GM12878 (cell line): ENCODE results near the gene SOAT2. TPM values are rescaled to one million over a fixed set of nuclear protein-coding genes. Genes with fewer than 3 reads are reported as not detected.

ENCODE experiments used
- ATAC-seq: fragments of 200-7000 bp; cut with Tn5 transposase; 3 replicates; pipeline ENCODE4 v1.9.1; 2020; ENCODE audit warnings: mild to moderate bottlenecking, moderate library complexity
- BruUV-seq: library from RNA; stranded (reverse); fragments of 400-500 nt; replicated peaks from 2 replicates; lab custom pipeline; 2021; lab: Mats Ljungman, UMichigan
- CTCF ChIA-PET: fragments of 300-600 bp; sonication (Branson Sonifier 250); formaldehyde crosslinking; extraction: SDS; loops from one replicate; lab custom pipeline; 2021; ENCODE audit warnings: inconsistent platforms; lab: Yijun Ruan, JAX
- POLR2A ChIA-PET: fragments of 350-600 bp; formaldehyde crosslinking; extraction: SDS; loops from one replicate; lab custom pipeline; 2021; ENCODE audit warnings: inconsistent platforms; lab: Charles Lee
- RAD21 ChIA-PET: fragments of 300-600 bp; sonication (Branson Sonifier 250); formaldehyde crosslinking; loops from one replicate; lab custom pipeline; 2023; ENCODE audit warnings: antibody characterized with exemption; ENCODE audit not compliant: unreplicated experiment; lab: Charles Lee
- SMC1A ChIA-PET: fragments of 300-600 bp; sonication (Branson Sonifier 250); formaldehyde crosslinking; loops from one replicate; lab custom pipeline; 2023; ENCODE audit not compliant: unreplicated experiment, uncharacterized antibody; lab: Charles Lee
- DNase-seq: peaks from one replicate; pipeline ENCODE4 v3.0.0-alpha.2; 2011; ENCODE audit warnings: low read depth, low spot score
- FAIRE-seq: peaks from 3 replicates; lab custom pipeline; 2011; peaks lifted over from hg19 to GRCh38; lab: Jason Lieb, UNC
- H2AFZ ChIP-seq: 2 replicates; pipeline ENCODE4 v1.6.0; 2011; ENCODE audit warnings: low read depth, low read length, control low read depth; ENCODE audit not compliant: control insufficient read depth
- H3K27ac ChIP-seq: 2 replicates; pipeline ENCODE4 v1.5.1; 2011; ENCODE audit warnings: control low read depth; ENCODE audit not compliant: control insufficient read depth, insufficient read depth
- H3K27me3 ChIP-seq, 2 experiments: replicated peaks in 1 of 2; 2 replicates each; pipeline versions ENCODE4 v1.6.0 to v1.6.1; 2011; ENCODE audit warnings: low read length in 1 of 2; ENCODE audit not compliant: control insufficient read depth in 2 of 2, insufficient read depth in 2 of 2
- H3K36me3 ChIP-seq, 2 experiments: 2 replicates each; pipeline ENCODE4 v1.5.1; 2011; ENCODE audit warnings: low read length in 1 of 2; ENCODE audit not compliant: control insufficient read depth in 2 of 2, insufficient read depth in 2 of 2
- H3K4me1 ChIP-seq: 2 replicates; pipeline ENCODE4 v1.6.1; 2011; ENCODE audit warnings: mild to moderate bottlenecking, low read length, moderate library complexity, mixed read lengths; ENCODE audit not compliant: control insufficient read depth, insufficient read depth
- H3K4me2 ChIP-seq: 2 replicates; pipeline ENCODE4 v1.6.0; 2011; ENCODE audit warnings: control low read depth; ENCODE audit not compliant: control insufficient read depth, insufficient read depth
- H3K4me3 ChIP-seq: fragments of 200-600 bp; sonication (generic); 2 replicates; pipeline ENCODE4 v1.5.1; 2016
- H3K79me2 ChIP-seq: 2 replicates; pipeline ENCODE4 v1.6.0; 2011; ENCODE audit warnings: low read length; ENCODE audit not compliant: control insufficient read depth, insufficient read depth
- H3K9ac ChIP-seq: 2 replicates; pipeline ENCODE4 v1.8.0; 2011; ENCODE audit warnings: low read length, control low read depth, mixed read lengths; ENCODE audit not compliant: control insufficient read depth, insufficient read depth
- H3K9me3 ChIP-seq: replicated peaks from 3 replicates; pipeline ENCODE4 v1.5.1; 2011; ENCODE audit warnings: mild to moderate bottlenecking, low read length; ENCODE audit not compliant: control insufficient read depth, insufficient read depth
- H4K20me1 ChIP-seq: 2 replicates; pipeline ENCODE4 v1.6.0; 2011; ENCODE audit not compliant: control insufficient read depth, insufficient read depth
- EGR1 ChIP-seq, 2 experiments: IDR thresholded peaks; 1 replicate in 1 of 2; 2 replicates in 1 of 2; pipeline ENCODE4 v1.6.1; 2011 to 2012; ENCODE audit warnings: low read depth in 2 of 2, low read length in 2 of 2, borderline replicate concordance in 1 of 2, mild to moderate bottlenecking in 1 of 2, moderate library complexity in 1 of 2
- HDAC2 ChIP-seq: fragments of 200-600 bp; sonication (generic); IDR thresholded peaks from 2 replicates; pipeline ENCODE4 v1.6.1; 2017
- JUND ChIP-seq: IDR thresholded peaks from 2 replicates; pipeline ENCODE4 v1.6.1; 2012; ENCODE audit warnings: low read depth, mild to moderate bottlenecking, low read length, improper control_type of control experiment, moderate library complexity
- POLR2AphosphoS5 ChIP-seq: IDR thresholded peaks from 2 replicates; pipeline ENCODE4 v1.6.1; 2011; ENCODE audit warnings: mild to moderate bottlenecking, low read length, inconsistent platforms
- TARDBP ChIP-seq: IDR thresholded peaks from 2 replicates; pipeline ENCODE4 v1.6.1; 2016; ENCODE audit warnings: borderline replicate concordance
- WRNIP1 ChIP-seq: IDR thresholded peaks from 2 replicates; pipeline ENCODE4 v1.6.1; 2011; ENCODE audit warnings: low read depth, low read length, improper control_type of control experiment, borderline replicate concordance
- WGBS: methylation state at CpG from one replicate; pipeline ENCODE4 v1.1.6; 2016; ENCODE audit warnings: low lambda C conversion rate; ENCODE audit not compliant: insufficient replicate concordance, insufficient coverage; ENCODE audit errors: missing lambda C conversion rate; 5-methylcytosine and 5-hydroxymethylcytosine counted together
- in situ Hi-C: fragments of 300-500 bp; cut with MboI; formaldehyde crosslinking; loops from 9 replicates; pipeline ENCODE4 v1.14.3; 2018; ENCODE audit warnings: mixed read lengths
- intact Hi-C: fragments of 100-400 bp; cut with micrococcal nuclease; formaldehyde crosslinking; loops from one replicate; pipeline ENCODE4 v1.14.2; 2022; ENCODE audit not compliant: unreplicated experiment
- polyA plus RNA-seq, 11 experiments: library from polyadenylated mRNA; depleted of rRNA in 4 of 11; unstranded in 6 of 11; stranded (reverse) in 5 of 11; fragments of >200 nt; fragmentation: Nextera tagmentation in 4 of 11; fragmentation: Illumina TruSeq in 1 of 11; extraction: Ambion mirVana in 4 of 11; extraction: Trizol in 1 of 11; gene quantifications; 1 replicate in 1 of 11; 2 replicates in 10 of 11; pipeline versions ENCODE4 v1.2.1 to v1.2.3, GENCODE V29; 2011 to 2016; ENCODE audit warnings: inconsistent platforms in 2 of 11, missing spikeins in 2 of 11, low read depth in 1 of 11
- total RNA-seq, 4 experiments: library from RNA; depleted of rRNA in 3 of 4; stranded (reverse); fragments of >200 nt in 3 of 4; fragmentation: Illumina TruSeq in 1 of 4; extraction: Trizol in 1 of 4; gene quantifications; 2 replicates each; pipeline versions ENCODE4 v1.2.1 to v1.2.3, GENCODE V29; 2013 to 2021

Gene SOAT2
- total and polyA plus RNA-seq, 10 of the 15 experiments (the other 5 are each of a cell fraction or from before 2014, with no cell fraction given), result 0.08 to 1.7 (median 0.69) TPM

GRCh38 chr12:53064613-53065436 lies 38.5 kb upstream of the SOAT2 start:
- no peak overlapping the region for H3K4me2 ChIP-seq
- no peaks in the 10 kb centered on the region for H3K9me3 ChIP-seq
- FAIRE-seq, result no peak
- ChIA-PET POLR2A (interaction anchor here (1.2 to 2.6 kb wide), 3 partner anchors 11 to 33 kb away, joined by 3 to 7 read pairs (median 3); partner anchors contain the start of genes IGFBP6 and SPRYD3), RAD21 (interaction anchor here (0.8 to 4.5 kb wide), 11 partner anchors 11 to 259 kb away, joined by 3 to 84 read pairs (median 7); partner anchors contain the start of genes IGFBP6, SOAT2 and SPRYD3), SMC1A (interaction anchor here (0.6 to 7.8 kb wide), 10 partner anchors 9 to 221 kb away, joined by 3 to 126 read pairs (median 5); partner anchors contain the start of genes SOAT2 and SPRYD3), CTCF (interaction anchor here (0.7 to 12.1 kb wide), 23 partner anchors 9 to 317 kb away, joined by 3 to 355 read pairs (median 6); partner anchors contain the start of genes EIF4B, IGFBP6, PFDN5 and SOAT2)
- no peak overlapping the region for H2AFZ ChIP-seq
- WGBS, result 91% methylated on average over 11 of the region's 11 CpGs
- H3K9ac ChIP-seq, result no peak overlapping the region
- no peak for DNase-seq
- in situ Hi-C loops (no loop called here), intact Hi-C loops (loop anchor here (5.0 kb wide), 1 partner anchor 92 kb away; no protein-coding TSS in a partner anchor)
- TF ChIP-seq TARDBP, result no peak
- no peak for TF ChIP-seq POLR2AphosphoS5
- TF ChIP-seq EGR1 (IDR thresholded peaks at IDR 0.05; ENCODE audit: borderline replicate concordance in 1 of 2, low read depth in 2 of 2, low read length in 2 of 2), result no peak
- TF ChIP-seq WRNIP1, result no peak
- no peak for TF ChIP-seq HDAC2
- no peak for TF ChIP-seq JUND
- no peaks in the 10 kb centered on the region for H3K4me1 ChIP-seq
- BruUV-seq, result no TSS peak
- no peak overlapping the region for H3K4me3 ChIP-seq
- ATAC-seq, result no peak
- H4K20me1 ChIP-seq, result no peaks in the 10 kb centered on the region; the same call in 1 of the 2 replicates
- peaks cover 6 to 7% of the 10 kb centered on the region in 2 experiments; a peak in 3 of 4 replicates for H3K36me3 ChIP-seq
- no peaks in the 10 kb centered on the region for H3K27me3 ChIP-seq
- H3K27ac ChIP-seq, result no peak overlapping the region
- no peaks in the 10 kb centered on the region for H3K79me2 ChIP-seq
